ENCODE data around the gene RPN1.
A peak's percentile ranks its signal among the peaks of the same experiment; 100 is the strongest.
"Not testable (repeated sequence)": the region's sequence is repeated elsewhere in the genome, so short reads cannot be mapped to it uniquely, and the experiment has no call there.

The RPN1 gene

DNA sequence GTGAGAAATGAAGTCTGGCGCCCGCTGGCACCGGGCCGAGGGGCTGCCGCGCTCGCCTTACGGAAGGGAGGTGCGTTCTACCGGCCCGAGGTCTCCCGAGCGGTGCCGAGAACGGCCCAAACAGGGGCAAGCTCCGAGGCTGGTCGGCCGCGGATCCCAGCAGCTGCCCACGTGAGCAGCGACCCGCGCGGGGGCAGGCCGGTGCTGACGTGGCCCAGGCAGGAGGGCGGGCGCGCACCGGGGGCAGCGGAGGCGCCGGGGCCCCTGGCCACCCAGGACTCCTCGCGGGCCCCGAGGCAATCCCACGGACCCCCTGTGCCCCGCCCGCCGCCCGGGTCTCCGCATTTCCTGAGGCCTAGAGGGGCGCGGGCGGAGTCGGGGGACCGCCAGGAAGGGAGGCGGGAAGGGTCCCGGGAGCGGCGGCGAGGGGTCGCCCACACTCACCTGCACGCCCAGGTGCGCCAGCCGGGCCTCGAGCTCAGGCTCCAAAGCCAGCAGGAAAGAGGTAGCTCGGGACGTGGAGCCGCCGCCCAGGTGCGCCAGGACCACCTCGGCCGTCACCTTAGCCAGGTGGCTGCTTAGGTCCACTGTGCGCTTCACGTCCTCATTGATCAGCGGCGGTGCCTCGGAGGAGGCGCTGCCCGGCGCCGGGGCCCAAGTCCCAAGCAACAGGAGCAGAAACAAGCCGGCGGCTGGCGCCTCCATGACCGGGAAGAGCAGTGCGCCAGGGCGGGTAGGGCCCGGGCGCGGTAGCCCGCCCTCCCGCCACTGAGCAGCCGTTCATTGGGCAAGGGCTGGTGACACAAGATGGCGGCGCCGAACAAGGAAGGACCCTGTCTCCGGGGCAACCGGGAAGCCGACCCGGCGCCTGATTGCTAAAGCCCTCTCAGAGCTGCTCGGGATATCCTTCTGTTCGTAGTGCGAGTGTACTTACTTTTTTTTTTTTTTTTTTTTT is at the start of gene RPN1:
Gene RPN1, minus strand, starts transcription at position 723 of the 955 bp plus-strand sequence. Its CDS starts 18 bp downstream, at position 705.
- peak; percentile 91 for DNase-seq (ENCODE audit: low read depth)

DNA sequence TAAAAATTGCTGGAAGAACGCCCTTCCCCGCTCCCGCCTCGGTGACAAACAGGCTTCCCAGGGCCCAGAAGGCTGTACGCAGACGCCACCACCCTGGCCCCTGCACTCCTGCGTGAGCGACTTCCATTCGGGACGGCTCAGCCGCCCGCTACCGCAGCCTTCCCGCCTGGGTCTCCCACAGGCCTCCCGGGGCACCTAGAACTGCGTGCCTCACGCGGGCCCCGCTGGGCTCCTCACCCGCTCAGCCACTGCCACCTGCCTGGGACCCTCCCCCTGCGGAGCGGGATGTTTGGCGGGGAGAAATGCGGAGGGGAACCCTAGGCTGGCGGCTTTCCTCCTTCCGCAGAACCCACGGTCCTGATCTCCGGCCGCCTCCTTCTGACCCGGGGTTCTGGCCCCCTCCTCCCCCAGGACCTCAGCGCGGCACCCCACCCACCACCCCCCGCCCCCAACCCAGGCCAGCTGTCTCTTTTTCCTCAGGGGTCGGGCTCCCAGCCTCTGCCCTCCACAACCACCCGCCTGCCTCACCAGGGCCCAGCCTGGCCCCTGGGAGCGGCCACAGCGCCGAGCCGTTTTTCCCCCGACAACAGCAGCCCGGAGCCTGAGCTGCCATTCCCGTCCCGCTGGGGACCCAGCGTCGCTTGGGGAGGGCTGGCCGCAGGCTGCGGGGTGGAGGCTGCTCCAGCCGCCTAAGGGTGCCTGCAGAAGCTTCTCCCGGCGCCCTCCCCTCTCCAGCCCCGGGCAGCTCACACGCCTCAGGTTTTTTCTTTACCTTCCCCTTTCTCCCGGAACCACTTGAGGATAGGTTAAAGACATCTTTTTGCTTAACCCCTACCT is 47.8 kb upstream of the RPN1 start:
- DNase-seq (ENCODE audit: low read depth): no peak

GRCh38 chr3:128697341-128697740 is 46.7 kb upstream of the RPN1 start:
- DNase-seq (ENCODE audit: low read depth): no peak

DNA sequence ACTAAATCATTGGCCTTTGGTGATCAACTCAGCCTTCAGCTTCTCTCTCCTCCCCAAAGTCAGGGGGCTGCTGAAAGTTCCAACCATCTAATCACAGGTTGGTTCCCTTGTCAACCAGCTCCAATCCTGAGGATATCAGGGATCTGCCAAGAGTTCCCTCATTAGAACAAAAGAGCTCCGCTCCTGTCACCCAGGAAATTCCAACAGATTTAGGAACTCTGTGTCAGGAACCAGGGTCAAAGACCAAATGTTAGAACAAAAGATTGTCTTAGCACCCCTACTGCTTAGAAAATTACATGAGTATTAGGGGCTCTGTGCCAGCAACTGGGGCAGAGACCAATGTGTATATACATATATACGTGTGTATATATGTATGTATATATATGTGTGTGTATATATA is 43.1 kb upstream of the RPN1 start:
- no peak for DNase-seq (ENCODE audit: low read depth)

GRCh38 chr3:128689060-128689459 is 38.4 kb upstream of the RPN1 start:
- DNase-seq (ENCODE audit: low read depth): no peak

GRCh38 chr3:128686465-128686864 is 35.8 kb upstream of the RPN1 start:
- DNase-seq (ENCODE audit: low read depth): no peak

DNA sequence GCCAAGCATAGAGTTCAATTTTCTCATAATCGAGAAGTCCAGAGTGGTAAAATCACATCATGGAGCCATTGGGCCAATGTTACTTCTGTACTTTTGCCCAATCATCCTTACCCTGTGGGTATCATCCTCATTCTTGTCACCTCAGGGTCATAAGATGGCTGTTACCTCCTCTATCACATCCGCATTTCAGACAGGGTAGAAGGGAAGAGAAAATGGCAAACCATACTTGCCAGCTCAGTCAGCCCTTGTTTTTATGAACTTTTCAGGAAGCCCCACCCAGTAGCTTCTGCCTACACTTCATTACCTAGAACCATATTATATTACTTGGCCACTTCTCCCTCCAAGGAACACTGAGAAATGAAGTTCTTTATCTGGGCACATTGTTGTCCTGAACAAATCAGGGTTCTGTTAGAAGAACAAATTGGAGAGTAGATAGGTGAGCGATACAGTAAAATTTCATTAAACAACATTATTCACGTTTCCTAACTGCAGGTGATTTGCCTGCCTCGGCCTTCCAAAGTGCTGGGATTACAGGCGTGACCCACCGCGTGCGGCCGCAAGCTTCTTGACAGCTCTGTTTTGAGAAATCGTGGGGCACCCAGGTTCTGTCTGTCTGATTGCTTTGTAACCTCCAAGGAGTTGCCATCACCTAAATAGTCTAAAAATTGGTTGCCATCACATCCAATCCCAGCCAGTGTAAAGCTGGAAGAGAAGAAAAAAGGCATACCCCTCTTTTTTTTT is 34.5 kb upstream of the RPN1 start:
- no peak for DNase-seq (ENCODE audit: low read depth)

DNA sequence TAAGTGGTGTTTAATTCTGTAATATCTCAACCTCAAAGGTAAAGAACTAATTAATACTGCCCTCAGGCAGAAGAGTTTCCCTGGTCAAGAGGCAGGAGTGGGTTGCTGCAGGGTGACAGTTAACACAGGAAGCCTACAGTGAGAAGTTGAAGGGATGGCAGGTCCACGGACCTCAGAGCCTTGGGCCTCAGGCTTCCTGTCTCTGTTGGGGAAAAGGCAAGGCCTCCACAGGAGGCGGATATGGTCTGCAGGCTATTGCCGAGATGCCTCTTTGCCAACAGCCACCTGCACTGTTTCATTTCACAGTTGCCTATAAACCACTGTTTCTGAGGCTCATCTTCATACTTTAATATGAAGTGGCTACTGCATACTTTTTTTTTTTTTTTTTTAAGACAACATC is 33.3 kb upstream of the RPN1 start:
- no peak for DNase-seq (ENCODE audit: low read depth)

- no peak for DNase-seq (ENCODE audit: low read depth)
These were observed 30.8 kb upstream of the RPN1 start for GRCh38 chr3:128681369-128681829.

DNA sequence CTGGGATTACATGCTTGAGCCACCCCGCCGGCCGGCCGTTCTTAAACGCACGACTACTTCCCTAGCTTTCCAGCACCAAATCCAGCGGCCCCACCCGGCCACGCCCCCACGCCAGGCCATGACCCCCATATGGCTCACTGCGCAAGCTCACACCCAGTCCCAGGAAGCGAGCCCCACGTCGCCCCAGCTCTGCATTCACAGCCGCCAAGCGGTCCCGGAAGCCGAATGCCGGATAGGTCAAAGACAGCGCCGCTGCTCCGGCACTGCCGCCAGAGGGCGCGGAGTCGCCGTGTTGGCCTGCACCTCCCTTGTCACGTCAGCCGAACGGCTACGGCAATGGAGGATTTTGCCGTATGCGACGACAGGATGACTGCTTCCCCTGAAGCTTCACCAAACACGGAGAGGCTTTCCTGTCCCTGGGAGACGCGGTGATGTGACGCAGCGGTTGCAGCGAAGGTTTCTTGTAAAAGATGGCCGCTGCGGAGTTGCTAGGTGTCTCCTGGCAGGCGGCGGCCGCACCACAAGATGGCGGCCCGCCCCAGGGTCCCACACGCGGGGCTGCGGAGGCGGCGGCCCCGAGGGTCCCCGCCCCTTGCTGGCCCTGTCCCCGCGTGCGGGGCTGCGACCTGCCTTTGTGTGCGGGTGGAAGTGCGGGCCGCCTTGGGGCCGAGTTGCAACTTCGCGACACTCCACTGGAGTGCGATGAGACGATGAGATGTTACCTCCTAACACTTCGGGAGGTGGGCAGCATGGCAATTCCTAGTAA is 30.2 kb upstream of the RPN1 start:
- peak; percentile 97 for DNase-seq (ENCODE audit: low read depth)

DNA sequence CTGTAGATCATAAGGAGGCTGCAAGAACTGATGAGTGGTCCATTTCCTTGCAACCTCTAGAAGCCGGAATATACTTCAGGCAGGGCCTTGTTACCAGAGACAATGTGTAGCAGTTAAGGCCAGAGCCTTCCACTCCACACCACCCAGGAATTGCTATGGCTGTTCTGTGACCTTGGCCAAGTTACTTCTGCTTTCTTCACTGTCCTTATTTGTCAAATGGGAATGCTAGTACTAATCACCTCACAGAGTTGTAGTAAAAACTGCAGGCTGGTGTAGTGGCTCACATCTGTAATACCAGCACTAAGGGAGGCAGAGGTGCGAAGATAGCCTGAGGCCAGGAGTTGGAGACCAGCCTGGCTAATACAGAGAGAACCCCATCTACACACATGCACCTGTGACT is 28.7 kb upstream of the RPN1 start:
- DNase-seq (ENCODE audit: low read depth): no peak

DNA sequence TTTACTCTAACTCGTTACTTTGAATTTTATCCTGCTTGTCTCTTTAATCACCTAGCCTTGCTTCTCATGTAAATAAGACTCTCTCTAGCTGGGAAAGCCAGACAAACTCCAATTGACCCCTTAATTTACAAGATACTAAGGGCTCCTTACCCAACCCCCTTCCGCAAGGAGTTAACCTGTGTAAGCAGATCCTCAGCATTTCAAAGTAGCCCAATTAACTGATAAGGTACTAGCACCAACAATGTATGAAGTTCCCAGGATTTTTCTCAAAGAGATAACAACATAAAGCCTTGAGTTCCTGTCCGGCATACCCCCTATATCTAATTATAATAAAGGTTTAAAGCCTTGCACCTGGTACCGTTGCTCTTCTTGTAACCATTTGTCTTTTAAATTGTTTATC is 25.2 kb upstream of the RPN1 start:
- not testable (repeated sequence) for DNase-seq (ENCODE audit: low read depth)

GRCh38 chr3:128674161-128674784 is 23.7 kb upstream of the RPN1 start:
- no peak for DNase-seq (ENCODE audit: low read depth)

- no peak for DNase-seq (ENCODE audit: low read depth)
These were observed 17.0 kb upstream of the RPN1 start for GRCh38 chr3:128667641-128668040.

DNA sequence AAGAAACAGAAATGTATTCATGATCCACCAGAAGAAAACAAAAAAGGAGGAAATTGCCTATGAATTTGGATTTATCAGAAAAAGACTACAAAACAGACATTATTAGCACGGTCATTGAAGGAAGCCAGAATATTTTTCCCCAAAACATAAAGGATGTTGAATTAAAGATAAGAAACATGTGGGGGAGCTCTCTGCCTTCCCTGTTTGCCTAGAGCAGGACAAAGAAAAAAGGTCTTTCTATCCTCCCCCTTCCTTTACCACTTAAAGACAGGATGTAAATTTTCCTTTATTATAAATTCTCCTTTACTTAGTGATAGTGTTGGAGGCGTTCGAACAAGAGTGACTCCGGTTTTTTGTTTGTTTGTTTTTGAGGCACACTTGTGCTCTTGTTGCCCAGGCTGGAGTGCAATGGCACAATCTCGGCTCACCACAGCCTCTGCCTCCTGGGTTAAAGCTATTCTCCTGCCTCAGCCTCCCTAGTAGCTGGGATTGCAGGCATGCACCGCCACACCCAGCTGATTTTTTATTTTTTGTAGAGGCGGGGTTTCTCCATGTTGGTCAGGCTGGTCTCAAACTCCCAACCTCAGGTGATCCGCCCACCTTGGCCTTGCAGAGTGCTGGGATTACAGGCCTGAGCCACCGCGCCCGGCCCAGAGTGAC is 14.9 kb upstream of the RPN1 start:
- DNase-seq (ENCODE audit: low read depth): no peak

GRCh38 chr3:128663151-128663550 is 12.5 kb upstream of the RPN1 start:
- DNase-seq (ENCODE audit: low read depth): no peak

GRCh38 chr3:128655531-128655930 is 4.9 kb upstream of the RPN1 start:
- DNase-seq (ENCODE audit: low read depth): no peak

DNA sequence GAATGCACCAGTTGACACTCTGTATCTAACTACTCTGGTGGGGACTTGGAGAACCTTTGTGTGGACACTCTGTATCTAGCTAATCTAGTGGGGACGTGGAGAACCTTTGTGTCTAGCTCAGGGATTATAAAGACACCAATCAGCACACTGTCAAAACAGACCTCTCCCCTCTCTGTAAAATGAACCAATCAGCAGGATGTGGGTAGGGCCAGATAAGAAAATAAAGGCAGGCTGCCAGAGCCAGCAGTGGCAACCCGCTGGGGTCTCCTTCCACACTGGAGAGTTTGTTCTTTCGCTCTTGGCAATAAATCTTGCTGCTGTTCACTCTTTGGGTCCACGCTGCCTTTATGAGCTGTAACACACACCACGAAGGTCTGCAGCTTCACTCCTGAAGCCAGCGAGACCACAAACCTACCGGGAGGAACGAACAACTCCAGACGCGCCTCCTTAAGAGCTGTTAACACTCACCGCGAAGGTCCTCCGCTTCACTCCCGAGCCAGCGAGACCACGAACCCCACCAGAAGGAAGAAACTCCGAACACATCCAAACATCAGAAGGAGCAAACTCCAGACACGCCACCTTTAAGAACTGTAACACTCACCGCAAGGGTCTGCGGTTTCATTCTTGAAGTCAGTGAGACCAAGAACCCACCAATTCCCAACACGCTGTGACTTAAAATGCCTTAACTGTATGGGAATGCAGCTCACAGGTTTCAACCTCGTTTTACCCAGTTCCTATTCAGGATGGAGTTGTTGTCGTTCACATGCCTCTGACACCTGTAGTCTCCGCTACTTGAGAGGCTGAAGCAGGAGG is 3.6 kb upstream of the RPN1 start:
- DNase-seq (ENCODE audit: low read depth): not testable (repeated sequence)

DNA sequence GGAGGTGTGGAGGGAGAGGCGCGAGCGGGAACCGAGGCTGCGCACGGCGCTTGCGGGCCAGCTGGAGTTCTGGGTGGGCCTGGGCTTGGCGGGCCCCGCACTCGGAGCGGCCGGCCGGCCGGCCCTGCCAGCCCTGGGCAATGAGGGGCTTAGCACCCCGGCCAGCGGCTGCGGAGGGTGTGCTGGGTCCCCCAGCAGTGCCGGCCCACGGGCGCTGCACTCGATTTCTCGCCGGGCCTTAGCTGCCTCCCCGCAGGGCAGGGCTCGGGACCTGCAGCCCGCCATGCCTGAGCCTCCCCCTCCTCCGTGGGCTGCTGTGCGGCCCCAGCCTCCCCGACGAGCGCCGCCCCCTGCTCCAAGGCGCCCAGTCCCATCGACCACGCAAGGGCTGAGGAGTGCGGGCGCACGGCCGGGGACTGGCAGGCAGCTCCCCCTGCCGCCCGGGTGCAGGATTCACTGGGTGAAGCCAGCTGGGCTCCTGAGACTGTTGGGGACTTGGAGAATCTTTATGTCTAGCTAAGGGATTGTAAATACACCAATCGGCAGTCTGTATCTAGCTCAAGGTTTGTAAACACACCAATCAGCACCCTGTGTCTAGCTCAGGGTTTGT is 2.9 kb upstream of the RPN1 start:
- not testable (repeated sequence) for DNase-seq (ENCODE audit: low read depth)

Data from activated T-cell treated with anti-CD3 and anti-CD28 coated beads for 48 hours (primary cell).